DMS153 treated with DMSO at 0.1 percent for 48 hours (cell line): ENCODE results near the gene ALKBH6.
A peak's percentile ranks its signal among the peaks of the same experiment; 100 is the strongest.
"Not testable (repeated sequence)": the region's sequence is repeated elsewhere in the genome, so short reads cannot be mapped to it uniquely, and the experiment has no call there.

ENCODE experiments used
- DNase-seq: peaks from one replicate; lab custom pipeline; 2025; ENCODE audit not compliant: unreplicated experiment; lab: John Stamatoyannopoulos, UW

Gene ALKBH6

GRCh38 chr19:36014012-36014924, at the start of gene ALKBH6:
Gene ALKBH6 (minus strand): TSS chr19:36014213. CDS start chr19:36013397, 816 bp downstream.
- DNase-seq: peak; percentile 99

- DNase-seq: no peak
Observed at GRCh38 chr19:36061367-36061766, 47.4 kb upstream of the ALKBH6 start.

GRCh38 chr19:36060430-36060829, 46.4 kb upstream of the ALKBH6 start:
- no peak for DNase-seq

- no peak for DNase-seq
Observed at GRCh38 chr19:36059180-36059910, 45.3 kb upstream of the ALKBH6 start.

GRCh38 chr19:36058481-36059179, 44.6 kb upstream of the ALKBH6 start:
- DNase-seq: no peak

GRCh38 chr19:36054733-36055686, 41.0 kb upstream of the ALKBH6 start, which contains the start of gene WDR62:
Gene WDR62 (plus strand): TSS chr19:36054897. CDS start chr19:36054972, 75 bp downstream.
- peak; percentile 97 for DNase-seq

GRCh38 chr19:36054119-36054732, 40.2 kb upstream of the ALKBH6 start, which contains the start of gene THAP8:
Gene THAP8 (minus strand): TSS chr19:36054285. CDS start chr19:36054217, 68 bp downstream.
- DNase-seq: peak; percentile 97

GRCh38 chr19:36051637-36052036, 37.6 kb upstream of the ALKBH6 start:
- DNase-seq: no peak

- no peak for DNase-seq
Observed at GRCh38 chr19:36051236-36051635, 37.2 kb upstream of the ALKBH6 start.

GRCh38 chr19:36049080-36049698, 35.2 kb upstream of the ALKBH6 start:
- DNase-seq: no peak

GRCh38 chr19:36047835-36048234, 33.8 kb upstream of the ALKBH6 start:
- DNase-seq: no peak

GRCh38 chr19:36046443-36047050, 32.5 kb upstream of the ALKBH6 start:
- no peak for DNase-seq

GRCh38 chr19:36043952-36044351, 29.9 kb upstream of the ALKBH6 start:
- no peak for DNase-seq

- DNase-seq: no peak
Observed at GRCh38 chr19:36041831-36042230, 27.8 kb upstream of the ALKBH6 start.

- not testable (repeated sequence) for DNase-seq
Observed at GRCh38 chr19:36041092-36041491, 27.1 kb upstream of the ALKBH6 start.

- DNase-seq: no peak
Observed at GRCh38 chr19:36040495-36040894, 26.5 kb upstream of the ALKBH6 start.

GRCh38 chr19:36032251-36033104, 18.5 kb upstream of the ALKBH6 start, which contains the start of gene CLIP3:
Gene CLIP3 (minus strand): TSS chr19:36032873. CDS start chr19:36032357, 516 bp downstream.
- DNase-seq: peak; percentile 36

- no peak for DNase-seq
Observed at GRCh38 chr19:36031308-36031707, 17.3 kb upstream of the ALKBH6 start.
